HG02763 (cell line): ENCODE results near the gene HYAL4.
"Not testable (repeated sequence)": the region's sequence is repeated elsewhere in the genome, so short reads cannot be mapped to it uniquely, and the experiment has no call there.

ENCODE experiments used
- ATAC-seq: cut with Tn5 transposase; IDR thresholded peaks from one replicate; pipeline ENCODE4 v1.9.1; 2021; ENCODE audit warnings: mild to moderate bottlenecking, moderate library complexity; ENCODE audit not compliant: unreplicated experiment

HYAL4 gene

DNA sequence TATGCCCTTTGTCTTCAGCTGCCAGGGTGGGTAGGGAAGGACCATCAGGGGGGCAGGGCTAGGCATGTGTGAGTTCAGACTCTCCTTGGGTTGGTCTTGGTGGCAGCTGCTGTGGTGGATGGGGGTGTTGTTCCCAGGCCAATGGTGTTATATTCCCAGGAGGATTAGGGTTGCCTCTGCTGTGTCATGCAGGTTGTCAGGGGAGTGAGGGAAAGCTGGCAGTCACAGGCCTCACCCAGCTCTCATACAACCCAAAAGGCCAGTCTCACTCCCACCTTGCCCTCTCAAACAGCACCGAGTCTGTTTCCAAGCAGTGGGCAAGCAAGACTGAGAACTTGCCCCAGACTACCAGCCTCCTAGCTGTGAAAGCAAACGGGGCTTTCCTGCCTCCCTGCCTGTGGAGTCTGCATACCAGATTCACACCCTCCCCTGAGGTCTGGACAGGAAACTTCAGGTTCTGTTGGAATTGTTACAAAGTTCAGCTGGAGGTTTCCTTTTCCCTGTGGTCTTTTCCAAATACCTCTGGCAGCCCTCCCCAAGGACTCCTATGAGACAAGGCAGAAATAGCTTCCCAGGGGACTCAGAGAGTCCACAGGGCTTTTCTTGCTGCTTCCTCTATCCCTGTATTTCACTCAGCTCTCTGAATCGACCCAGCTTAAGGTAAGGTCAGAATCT lies 1.4 kb downstream of the HYAL4 start:
- no peak for ATAC-seq

DNA sequence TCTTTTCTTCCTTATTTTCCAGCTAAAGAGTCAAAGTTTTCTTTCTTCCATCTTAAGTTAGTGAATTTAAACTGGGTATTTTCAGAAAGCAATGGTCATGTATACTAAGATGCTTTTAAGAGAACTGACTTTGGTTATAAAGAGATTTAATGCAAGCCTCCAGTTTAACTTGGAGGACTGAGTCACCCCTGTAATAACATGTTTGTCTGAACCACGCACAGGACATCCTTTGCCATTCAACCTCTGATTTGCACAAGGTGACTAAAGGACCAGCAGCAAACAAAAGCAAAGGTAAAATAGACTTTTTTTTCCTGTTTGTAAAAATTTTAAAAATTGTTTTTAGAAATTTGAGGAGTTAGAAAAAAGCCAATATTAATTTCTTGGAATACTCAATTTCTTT lies 2.9 kb downstream of the HYAL4 start:
- no peak for ATAC-seq

DNA sequence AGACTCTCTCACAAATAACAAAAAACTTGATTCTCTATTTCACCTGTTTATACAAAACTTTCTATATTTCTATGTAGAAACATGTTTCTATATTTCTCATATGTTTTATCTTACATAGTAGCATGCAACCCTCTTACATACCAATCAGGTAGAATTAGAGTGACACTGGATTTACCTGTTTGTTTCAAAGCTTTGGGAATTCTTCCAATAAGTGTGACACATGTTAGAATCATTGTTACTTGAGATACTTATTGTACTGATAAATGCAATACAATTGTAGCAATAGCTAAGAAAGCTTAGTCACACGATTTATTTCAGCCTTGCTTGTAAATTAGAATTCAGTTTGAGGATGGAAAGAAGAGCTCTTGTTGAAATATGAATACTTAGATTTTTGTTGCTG lies 4.9 kb downstream of the HYAL4 start:
- no peak for ATAC-seq

DNA sequence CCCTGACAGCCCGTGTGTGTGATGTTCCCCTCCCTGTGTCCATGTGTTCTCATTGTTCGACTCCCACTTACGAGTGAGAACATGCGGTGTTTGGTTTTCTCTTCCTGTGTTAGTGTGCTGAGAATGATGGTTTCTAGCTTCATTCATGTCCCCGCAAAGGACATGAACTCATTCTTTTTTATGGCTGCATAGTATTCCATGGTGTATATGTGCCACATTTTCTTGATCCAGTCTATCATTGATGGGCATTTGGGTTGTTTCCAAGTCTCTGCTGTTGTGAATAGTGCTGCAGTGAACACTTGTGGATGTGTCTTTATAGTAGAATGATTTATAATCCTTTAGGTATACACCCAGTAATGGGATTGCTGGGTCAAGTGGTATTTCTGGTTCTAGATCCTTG lies 6.4 kb downstream of the HYAL4 start:
- not testable (repeated sequence) for ATAC-seq

DNA sequence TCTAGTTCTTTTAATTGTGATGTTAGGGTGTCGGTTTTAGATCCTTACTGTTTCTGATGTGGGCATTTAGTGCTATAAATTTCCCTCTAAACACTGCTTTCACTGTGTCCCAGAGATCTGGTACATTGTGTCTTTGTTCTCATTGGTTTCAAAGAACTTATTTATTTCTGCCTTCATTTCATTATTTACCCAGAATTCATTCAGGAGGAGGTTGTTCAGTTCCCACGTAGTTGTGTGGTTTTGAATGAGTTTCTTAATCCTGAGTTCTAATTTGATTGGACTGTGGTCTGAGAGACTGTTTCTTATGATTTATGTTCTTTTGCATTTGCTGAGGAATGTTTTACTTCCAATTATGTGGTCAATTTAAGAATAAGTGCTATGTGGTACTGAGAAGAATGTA lies 9.3 kb downstream of the HYAL4 start:
- not testable (repeated sequence) for ATAC-seq

DNA sequence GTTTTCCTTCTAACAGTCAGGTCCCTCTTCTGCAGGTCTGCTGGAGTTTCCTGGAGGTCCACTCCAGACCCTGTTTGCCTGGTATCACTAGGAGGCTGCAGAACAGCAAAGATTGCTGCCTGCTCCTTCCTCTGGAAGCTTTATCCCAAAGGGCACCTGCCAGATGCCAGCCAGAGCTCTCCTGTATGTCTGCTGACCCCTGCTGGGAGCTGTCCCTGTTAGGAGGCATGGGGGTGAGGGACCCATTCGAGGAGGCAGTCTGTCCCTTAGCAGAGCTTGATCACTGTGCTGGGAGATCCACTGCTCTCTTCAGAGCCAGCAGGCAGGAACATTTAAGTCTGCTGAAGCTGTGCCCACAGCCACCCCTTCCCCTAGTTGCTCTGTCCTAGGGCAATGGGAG lies 11.5 kb downstream of the HYAL4 start:
- ATAC-seq = not testable (repeated sequence)

DNA sequence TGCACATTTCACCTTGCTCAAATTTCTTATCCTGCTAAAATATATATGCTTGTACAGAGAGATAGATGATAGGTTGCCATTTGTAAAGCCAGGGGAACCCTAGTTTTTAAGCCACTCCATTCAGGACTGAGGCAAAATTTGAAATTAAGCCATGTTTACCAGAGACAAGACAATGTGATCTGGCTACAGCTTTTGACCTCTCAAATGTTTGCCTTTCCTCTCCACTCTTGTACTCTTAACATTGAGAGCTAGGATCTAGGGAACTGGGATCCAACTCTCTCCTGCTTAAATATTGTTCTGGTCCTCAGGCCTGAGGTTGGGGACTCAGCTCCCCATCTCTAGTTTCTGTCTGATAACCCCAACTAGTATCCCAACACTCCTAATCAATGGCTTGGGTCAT lies 15.9 kb downstream of the HYAL4 start:
- no peak for ATAC-seq

DNA sequence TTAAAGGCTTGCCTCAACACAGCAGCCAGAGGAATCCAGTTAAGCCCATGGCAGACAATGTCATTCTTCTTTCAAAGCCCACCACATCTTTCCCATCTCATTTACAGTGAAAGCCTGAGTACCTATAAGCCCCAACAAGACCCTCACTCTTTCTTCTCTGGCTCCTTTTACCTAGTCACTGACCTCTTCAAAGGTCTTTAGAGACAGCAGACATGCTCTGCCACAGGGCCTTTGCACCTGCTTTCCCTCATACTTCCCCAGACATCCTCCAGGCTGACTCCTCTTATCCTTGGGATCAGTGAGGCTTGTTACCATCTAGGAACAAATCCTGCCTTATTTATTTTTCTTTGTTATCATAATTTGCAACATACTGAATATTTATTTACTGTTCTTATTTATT lies 17.8 kb downstream of the HYAL4 start:
- no peak for ATAC-seq

DNA sequence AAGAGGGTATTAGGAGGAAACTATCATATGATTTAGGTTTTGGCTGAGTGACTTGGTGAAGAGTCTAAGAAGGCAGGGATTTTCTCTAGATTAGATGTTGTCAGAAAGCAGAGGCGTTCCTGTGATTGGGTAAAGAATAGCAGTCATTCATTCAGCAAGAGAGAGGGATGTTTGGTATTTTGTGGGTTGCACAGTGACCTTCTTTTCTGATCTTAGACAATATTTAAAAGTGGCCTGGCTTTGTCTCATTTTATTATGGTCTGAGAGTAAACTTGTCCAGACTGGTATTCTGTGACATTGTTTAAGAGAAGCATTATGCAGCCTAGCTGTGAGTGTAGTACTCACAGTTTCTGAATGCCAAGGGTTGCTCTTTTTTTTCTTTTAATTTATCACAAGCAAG lies 18.5 kb downstream of the HYAL4 start:
- ATAC-seq = no peak

DNA sequence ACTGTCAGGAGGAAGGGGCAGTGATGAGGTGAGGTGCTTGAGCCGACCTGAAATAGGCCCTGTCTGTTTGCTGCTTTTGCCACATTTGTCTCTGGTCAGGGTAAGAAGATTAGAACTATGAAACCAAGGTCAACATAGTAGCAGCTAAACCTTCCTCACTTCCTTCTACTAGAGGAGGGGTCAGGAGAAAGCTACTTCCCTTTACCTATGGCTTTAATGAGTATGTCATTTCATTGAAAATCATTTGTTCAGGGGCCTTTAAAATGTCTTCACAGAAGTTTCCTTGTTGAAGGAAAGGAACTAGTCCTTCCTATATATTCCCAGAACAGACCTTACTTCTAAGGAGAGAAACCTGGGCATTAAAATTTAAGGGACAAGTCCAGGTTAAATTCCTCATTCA lies 19.0 kb downstream of the HYAL4 start:
- no peak for ATAC-seq

DNA sequence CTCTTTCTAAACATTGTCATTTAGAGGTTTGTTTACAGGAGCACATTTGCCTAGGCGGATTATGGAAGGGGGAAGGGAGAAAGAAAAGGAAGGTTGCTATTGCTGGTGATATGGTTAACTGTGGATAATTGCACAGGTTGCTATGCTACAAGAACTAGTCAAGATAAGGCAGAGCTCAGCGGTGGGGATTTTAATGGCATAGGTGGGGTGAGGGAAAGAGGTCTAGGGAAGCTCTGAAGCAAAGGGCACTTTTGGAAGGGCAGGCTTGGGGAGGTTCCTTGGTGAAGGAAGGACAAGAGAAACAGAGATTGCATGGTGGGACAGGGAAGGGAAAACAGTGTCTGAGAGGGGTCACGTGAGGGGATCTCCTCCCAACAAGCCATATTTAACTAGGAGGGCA lies 19.5 kb downstream of the HYAL4 start:
- ATAC-seq = no peak

DNA sequence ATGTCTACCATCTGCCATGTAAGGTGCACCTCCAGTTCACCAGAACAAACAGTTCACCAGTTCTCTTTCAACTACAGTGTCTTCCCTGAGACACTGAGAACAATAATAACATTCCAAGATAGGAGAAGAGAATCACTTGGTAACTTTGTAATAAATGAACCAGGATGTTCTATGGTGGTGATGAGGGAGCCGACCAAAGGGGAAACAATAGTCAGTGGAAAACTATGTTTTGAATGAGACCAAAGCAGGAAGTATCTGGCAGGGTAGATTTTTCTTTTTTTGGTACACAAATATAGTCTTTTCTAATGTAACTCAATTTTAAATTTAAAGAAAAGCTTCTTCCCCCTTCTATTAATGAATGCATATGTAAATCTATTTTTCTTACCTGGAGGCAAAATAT lies 20.0 kb downstream of the HYAL4 start:
- ATAC-seq = no peak

DNA sequence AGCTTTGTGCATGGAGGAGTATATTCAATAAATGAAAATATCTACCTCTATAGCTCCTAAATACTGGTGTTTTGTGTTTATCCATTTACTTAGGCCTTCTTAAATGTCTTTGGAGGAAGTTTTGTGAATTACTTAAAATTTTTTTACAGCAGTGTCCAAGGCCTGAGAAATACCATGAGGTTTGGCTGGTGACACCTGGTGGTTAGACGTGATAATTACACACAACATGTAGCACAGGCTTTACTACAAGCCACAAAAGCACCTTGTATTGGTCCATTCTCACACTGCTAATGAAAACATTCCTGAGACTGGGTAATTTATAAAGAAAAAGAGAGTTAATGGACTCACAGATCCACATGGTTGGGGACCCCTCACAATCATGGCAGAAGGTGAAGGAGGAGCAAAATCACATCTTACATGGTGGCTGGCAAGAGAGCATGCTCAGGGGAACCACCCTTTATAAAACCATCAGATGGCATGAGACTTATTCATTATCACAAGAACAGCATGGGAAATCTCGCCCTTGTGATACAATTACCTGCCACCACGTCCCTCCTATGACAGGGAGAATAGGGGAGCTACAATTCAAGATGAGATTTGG lies 20.6 kb downstream of the HYAL4 start:
- ATAC-seq = peak; percentile 81

DNA sequence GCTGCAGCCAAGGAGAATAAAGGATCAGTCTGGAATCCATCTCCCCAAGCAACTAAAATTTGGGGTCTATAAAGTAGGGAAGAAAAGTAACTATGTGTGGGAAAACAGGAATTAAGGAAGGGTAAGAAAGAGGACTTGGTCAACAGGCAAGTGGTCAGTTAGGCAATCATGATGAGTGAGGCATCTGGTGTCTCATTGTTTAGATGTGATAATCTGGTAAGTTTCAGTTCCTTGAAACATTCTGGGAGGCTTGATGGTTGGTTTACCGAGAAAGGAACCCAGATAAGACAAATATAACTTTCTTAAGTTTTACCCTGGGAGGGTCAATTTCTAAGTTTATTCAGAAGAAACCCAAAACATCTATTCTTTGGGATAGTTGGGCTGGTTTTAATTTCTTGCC lies 22.3 kb downstream of the HYAL4 start:
- ATAC-seq = no peak

DNA sequence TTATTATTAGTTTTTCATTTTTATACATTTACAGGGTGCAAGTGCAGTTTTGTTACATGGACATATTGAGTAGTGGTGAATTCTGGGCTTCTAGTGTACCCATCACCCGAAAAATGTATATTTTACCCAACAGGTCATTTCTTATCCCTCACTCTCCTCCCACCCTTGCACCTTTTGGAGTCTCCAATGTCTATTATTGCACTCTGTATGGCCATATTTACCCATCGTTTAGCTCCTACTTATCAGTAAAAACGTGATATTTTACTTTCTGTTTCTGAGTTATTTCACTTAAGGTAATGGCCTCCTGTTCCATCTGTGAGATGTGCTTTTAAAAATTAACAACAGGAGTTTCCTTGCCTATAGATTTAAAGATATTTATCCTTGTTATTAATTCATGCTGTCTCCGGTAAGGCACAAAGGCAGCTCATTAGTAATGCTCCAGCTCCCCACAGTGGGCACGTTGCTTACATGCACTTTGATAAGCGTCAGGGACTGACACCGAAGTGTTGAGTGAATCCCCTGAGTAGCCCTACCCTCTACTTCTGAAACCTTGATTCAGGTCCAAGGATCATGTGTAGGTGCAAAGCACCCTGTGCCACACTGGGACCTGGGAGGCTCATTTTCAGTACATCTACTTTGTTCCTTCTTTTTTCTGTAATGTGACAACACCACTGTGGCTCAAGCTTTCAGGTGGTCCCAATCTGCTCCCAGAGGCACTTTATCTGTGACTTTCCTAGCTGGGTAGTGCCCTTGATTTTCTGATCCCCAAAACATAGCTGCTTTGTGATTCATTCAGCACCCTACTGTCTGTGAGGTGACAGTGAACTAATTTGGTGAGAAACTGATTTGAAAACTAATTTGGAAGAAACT lies 27.3 kb downstream of the HYAL4 start:
- peak; percentile 79 for ATAC-seq

DNA sequence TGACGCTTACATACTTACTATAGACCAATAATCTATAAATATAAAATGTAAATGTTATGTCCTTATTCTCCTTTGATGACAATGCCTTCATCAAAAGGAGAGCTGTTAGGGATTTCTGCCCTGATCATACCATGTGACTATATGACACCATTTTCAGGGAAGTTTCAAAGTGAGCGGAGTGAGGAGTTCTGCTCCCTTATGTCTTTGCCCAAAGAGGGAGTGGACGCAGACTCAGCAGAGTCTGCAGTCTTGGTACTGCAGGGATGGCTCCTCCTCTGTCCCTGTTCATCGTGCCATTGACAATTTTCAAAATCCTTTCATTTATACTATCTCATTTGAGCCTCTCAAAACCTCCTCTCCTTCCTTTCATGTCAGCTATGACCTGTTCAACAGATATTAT lies 27.9 kb downstream of the HYAL4 start:
- ATAC-seq = no peak

DNA sequence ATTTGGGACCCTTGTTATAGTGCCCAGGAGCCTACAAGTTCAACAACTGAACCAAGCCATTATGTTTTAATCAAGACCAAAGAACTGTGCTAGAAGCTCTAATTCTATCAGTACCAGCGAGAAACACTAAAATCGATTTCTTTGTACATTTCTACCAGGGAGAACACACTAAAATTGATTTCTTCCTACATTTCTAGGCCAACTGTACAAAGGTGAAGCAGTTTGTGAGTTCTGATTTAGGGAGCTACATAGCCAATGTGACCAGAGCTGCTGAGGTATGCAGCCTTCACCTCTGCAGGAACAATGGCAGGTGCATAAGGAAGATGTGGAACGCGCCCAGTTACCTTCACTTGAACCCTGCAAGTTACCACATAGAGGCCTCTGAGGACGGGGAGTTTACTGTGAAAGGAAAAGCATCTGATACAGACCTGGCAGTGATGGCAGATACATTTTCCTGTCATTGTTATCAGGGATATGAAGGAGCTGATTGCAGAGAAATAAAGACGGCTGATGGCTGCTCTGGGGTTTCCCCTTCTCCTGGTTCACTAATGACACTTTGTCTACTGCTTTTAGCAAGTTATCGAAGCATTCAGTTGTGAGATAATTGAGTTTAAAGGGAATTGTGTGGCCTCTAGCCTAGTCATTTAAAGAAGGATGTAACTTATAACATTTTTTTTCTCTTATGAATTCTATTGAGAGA lies 31.7 kb downstream of the HYAL4 start:
- ATAC-seq = no peak

DNA sequence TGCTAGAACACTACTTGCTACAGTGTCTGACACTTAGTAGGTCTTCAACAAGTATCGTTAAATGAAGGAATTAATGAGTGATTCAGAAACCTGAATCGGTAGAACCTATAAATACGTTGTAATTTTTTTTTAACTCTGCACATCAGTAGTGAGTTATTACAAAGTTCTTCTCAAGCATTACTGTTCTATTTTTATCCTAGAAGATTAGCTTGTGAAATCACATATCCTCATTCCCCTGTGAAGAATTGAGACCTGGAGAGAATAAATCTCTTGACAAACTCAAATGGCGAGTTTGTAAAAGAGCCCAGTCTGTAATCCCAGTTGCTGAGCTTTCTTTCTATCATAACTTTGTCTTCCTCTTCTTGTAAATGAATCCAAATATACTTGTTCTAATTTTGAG lies 34.7 kb downstream of the HYAL4 start:
- no peak for ATAC-seq

DNA sequence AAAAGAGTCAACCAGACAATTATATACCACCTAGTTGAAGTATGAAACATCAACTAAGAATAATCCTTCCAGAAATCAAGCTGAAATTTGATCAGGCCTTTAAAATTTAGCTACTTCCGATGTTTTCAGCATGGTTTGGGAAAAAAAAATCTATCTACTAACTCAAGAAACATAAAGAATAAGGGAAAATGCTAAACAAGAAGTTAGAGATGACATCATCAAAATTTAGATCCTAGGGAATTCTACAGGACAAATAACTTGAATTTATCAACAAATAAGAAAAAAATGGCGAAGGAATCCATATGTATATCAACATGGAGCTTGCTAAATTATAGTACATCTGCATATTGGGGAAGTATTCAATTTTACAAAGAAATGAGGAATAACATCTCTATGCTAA lies 36.3 kb downstream of the HYAL4 start:
- no peak for ATAC-seq

DNA sequence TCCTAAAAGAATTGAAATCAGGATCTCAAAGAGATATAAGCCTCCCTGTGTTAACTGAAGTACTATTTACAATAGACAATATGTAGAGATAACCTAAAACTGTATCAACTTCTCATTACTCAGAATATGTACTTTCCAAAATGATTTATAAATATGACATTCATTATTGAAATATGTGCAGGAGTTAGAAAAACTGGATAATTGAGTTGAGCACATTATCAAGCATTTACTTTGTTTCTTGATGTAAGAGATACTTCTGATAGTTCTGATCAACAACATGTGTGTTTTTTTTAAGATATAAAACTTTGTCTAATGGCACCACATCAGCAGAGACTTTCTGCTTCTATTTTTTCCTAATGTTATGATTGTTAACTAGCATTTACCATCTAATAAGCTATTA lies 38.2 kb downstream of the HYAL4 start:
- no peak for ATAC-seq

DNA sequence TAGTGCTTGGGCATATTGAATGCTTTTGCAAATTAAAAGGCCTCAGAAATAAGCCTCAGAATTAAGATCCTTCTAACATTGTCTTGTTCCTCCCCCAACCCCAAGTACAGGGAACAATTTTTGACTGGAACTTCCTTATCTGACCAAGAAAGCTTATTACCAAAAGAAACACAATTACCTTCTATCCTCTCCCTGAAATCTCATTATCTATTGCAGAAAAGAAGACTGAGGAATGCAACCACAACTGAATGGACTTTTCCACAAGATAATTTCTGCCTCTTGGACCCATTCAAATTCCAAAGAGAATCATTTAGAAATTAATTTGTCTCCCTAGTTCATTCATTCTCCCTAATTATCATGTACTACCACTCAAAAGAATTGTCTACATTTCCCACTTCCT lies 43.2 kb downstream of the HYAL4 start:
- no peak for ATAC-seq

DNA sequence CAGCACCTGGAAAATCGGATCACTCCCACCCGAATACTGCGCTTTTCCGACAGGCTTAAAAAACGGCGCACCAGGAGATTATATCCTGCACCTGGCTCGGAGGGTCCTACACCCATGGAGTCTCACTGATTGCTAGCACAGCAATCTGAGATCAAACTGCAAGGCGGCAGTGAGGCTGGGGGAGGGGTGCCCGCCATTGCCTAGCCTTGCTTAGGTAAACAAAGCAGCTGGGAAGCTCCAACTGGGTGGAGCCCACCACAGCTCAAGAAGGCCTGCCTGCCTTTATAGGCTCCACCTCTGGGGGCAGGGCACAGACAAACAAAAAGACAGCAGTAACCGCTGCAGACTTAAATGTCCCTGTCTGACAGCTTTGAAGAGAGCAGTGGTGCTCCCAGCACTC lies 49.8 kb downstream of the HYAL4 start:
- not testable (repeated sequence) for ATAC-seq
